Prostate gland (tissue), 2 donors: Measurements from ENCODE around the gene FIP1L1.

Experiments
- CTCF ChIP-seq, 4 experiments: fragments of 200-600 bp in 2 of 4; fragments of 450-650 bp in 2 of 4; sonication (generic) in 2 of 4; IDR thresholded peaks; 1 replicate in 3 of 4; 2 replicates in 1 of 4; pipeline ENCODE4 v1.5.1; 2016 to 2019; ENCODE audit warnings: antibody characterized with exemption in 4 of 4, mild to moderate bottlenecking in 2 of 4, moderate library complexity in 2 of 4
- POLR2A ChIP-seq: fragments of 450-650 bp; IDR thresholded peaks from one replicate; pipeline ENCODE4 v1.6.1; 2016; ENCODE audit warnings: antibody characterized with exemption, mild to moderate bottlenecking
- POLR2AphosphoS5 ChIP-seq: sonication (generic); formaldehyde crosslinking; IDR thresholded peaks from one replicate; pipeline ENCODE4 v1.6.1; 2017; ENCODE audit warnings: antibody characterized with exemption

GRCh38 chr4:53355930-53356521 is 21.4 kb upstream of the FIP1L1 start:
- no peak for TF ChIP-seq CTCF (IDR thresholded peaks at IDR 0.05)
- no peak for TF ChIP-seq POLR2AphosphoS5
- no peak for TF ChIP-seq POLR2A
